Keratinocyte (primary cell): ENCODE results near the gene GPC5. TPM values are rescaled to one million over a fixed set of nuclear protein-coding genes. Genes with fewer than 3 reads are reported as not detected.

Experiments
- DNase-seq: peaks from one replicate; pipeline ENCODE4 v3.0.0-alpha.2; 2011; ENCODE audit warnings: low read depth, missing footprints, low spot score
- FAIRE-seq: peaks from 2 replicates; lab custom pipeline; 2011; peaks lifted over from hg19 to GRCh38; lab: Jason Lieb, UNC
- H2AFZ ChIP-seq: 2 replicates; pipeline ENCODE4 v1.6.0; 2012; ENCODE audit warnings: low read length, control low read depth, inconsistent platforms; ENCODE audit not compliant: control insufficient read depth
- H3K27ac ChIP-seq: 2 replicates; pipeline ENCODE4 v1.5.1; 2011; ENCODE audit warnings: low read length; ENCODE audit not compliant: control insufficient read depth, insufficient read depth
- H3K27me3 ChIP-seq: 3 replicates; pipeline ENCODE4 v1.6.0; 2011; ENCODE audit warnings: low read length; ENCODE audit not compliant: control insufficient read depth, insufficient read depth; ENCODE audit errors: extremely low read depth
- H3K36me3 ChIP-seq, 2 experiments: 2 replicates in 1 of 2; 3 replicates in 1 of 2; pipeline ENCODE4 v1.5.1; 2011; ENCODE audit warnings: low read length in 2 of 2, mild to moderate bottlenecking in 1 of 2; ENCODE audit not compliant: control insufficient read depth in 2 of 2, insufficient read depth in 2 of 2; ENCODE audit errors: extremely low read depth in 1 of 2
- H3K4me1 ChIP-seq: 3 replicates; pipeline ENCODE4 v1.5.1; 2011; ENCODE audit warnings: low read length; ENCODE audit not compliant: control insufficient read depth, insufficient read depth; ENCODE audit errors: extremely low read depth
- H3K4me2 ChIP-seq: 3 replicates; pipeline ENCODE4 v1.6.0; 2011; ENCODE audit warnings: low read depth, low read length; ENCODE audit not compliant: control insufficient read depth, insufficient read depth; ENCODE audit errors: extremely low read depth
- H3K4me3 ChIP-seq, 3 experiments: fragments of 200-600 bp in 1 of 3; sonication (generic) in 1 of 3; 2 replicates in 2 of 3; 3 replicates in 1 of 3; pipeline ENCODE4 v1.5.1; 2011 to 2016; ENCODE audit warnings: low read length in 3 of 3, mild to moderate bottlenecking in 3 of 3, control low read depth in 2 of 3, inconsistent platforms in 1 of 3, low read depth in 1 of 3, mixed read lengths in 1 of 3, mixed run types in 1 of 3, moderate library complexity in 1 of 3; ENCODE audit not compliant: control insufficient read depth in 2 of 3, insufficient read depth in 2 of 3; ENCODE audit errors: extremely low read depth in 1 of 3
- H3K79me2 ChIP-seq: 2 replicates; pipeline ENCODE4 v1.6.0; 2012; ENCODE audit warnings: low read length; ENCODE audit not compliant: control insufficient read depth, insufficient read depth
- H3K9ac ChIP-seq: 3 replicates; pipeline ENCODE4 v1.6.0; 2011; ENCODE audit warnings: low read length; ENCODE audit not compliant: control insufficient read depth, insufficient read depth; ENCODE audit errors: extremely low read depth
- H3K9me1 ChIP-seq: 3 replicates; pipeline ENCODE4 v1.6.0; 2011; ENCODE audit warnings: low read length; ENCODE audit not compliant: control insufficient read depth, insufficient read depth; ENCODE audit errors: extremely low read depth
- H3K9me3 ChIP-seq: 2 replicates; pipeline ENCODE4 v1.5.1; 2012; ENCODE audit warnings: low read depth, low read length; ENCODE audit not compliant: control insufficient read depth
- H4K20me1 ChIP-seq: 3 replicates; pipeline ENCODE4 v1.6.0; 2011; ENCODE audit warnings: low read length; ENCODE audit not compliant: control insufficient read depth, insufficient read depth; ENCODE audit errors: extremely low read depth
- CTCF ChIP-seq, 3 experiments: IDR thresholded peaks in 1 of 3; conservative IDR thresholded peaks in 1 of 3; optimal IDR thresholded peaks in 1 of 3; 2 replicates in 2 of 3; 3 replicates in 1 of 3; pipeline versions ENCODE3 to v1.5.1; 2011; ENCODE audit warnings: low read length in 3 of 3, mild to moderate bottlenecking in 3 of 3, moderate library complexity in 2 of 3, control low read depth in 1 of 3, inconsistent platforms in 1 of 3; ENCODE audit not compliant: insufficient read depth in 2 of 3; ENCODE audit errors: extremely low read depth in 1 of 3
- EZH2 ChIP-seq: IDR thresholded peaks from one replicate; pipeline ENCODE4 v1.6.1; 2012; ENCODE audit warnings: inconsistent platforms, mild to moderate bottlenecking, low read length, moderate library complexity
- dilution Hi-C: fragments of 300-500 bp; cut with MboI; formaldehyde crosslinking; loops from one replicate; pipeline ENCODE4 v1.7.0; 2020; ENCODE audit warnings: low sequenced_read_pairs; ENCODE audit not compliant: extremely low pct_ligation_motif_present
- polyA plus RNA-seq, 5 experiments: library from polyadenylated mRNA; depleted of rRNA in 3 of 5; stranded (reverse) in 3 of 5; stranded (forward) in 1 of 5; unstranded in 1 of 5; fragments of >200 nt; gene quantifications; 1 replicate in 1 of 5; 2 replicates in 3 of 5; 3 replicates in 1 of 5; pipeline versions ENCODE4 v1.2.1 to v1.2.3, GENCODE V29; 2011 to 2012; ENCODE audit warnings: missing spikeins in 2 of 5, low read depth in 1 of 5, low replicate concordance in 1 of 5

GPC5 gene
- polyA plus RNA-seq, 1 donor (not counting 4 experiments of a cell fraction or from before 2014, with no cell fraction given) = 0.10 TPM

- no peak for TF ChIP-seq EZH2
- no peak for TF ChIP-seq CTCF (optimal IDR thresholded peaks at IDR 0.05 in 1 of 3, IDR thresholded peaks at IDR 0.05 in 1 of 3, conservative IDR thresholded peaks at IDR 0.05 in 1 of 3; ENCODE audit: extremely low read depth in 1 of 3, insufficient read depth in 2 of 3, low read length in 3 of 3)
- no peak overlapping the region for H3K4me2 ChIP-seq
- H3K4me1 ChIP-seq = no peaks in the 10 kb centered on the region
- H3K9ac ChIP-seq = no peak overlapping the region
- no peaks in the 10 kb centered on the region for H3K27me3 ChIP-seq
- H4K20me1 ChIP-seq = no peaks in the 10 kb centered on the region
- no peak overlapping the region for H3K27ac ChIP-seq
- H3K36me3 ChIP-seq = no peaks in the 10 kb centered on the region
- H3K9me1 ChIP-seq = no peaks in the 10 kb centered on the region
- DNase-seq (no peak), FAIRE-seq (no peak)
- no peaks in the 10 kb centered on the region for H3K79me2 ChIP-seq
- H3K4me3 ChIP-seq = no peak overlapping the region
- dilution Hi-C loops = no loop called here
- H3K9me3 ChIP-seq = no peaks in the 10 kb centered on the region
- H2AFZ ChIP-seq = no peak overlapping the region
These were observed 991.8 kb downstream of the GPC5 start for GRCh38 chr13:92390217-92390616.

GRCh38 chr13:92403606-92404005 lies 1005.2 kb downstream of the GPC5 start:
- Histone ChIP-seq H4K20me1 (no peaks in the 10 kb centered on the region), H3K4me2 (no peak overlapping the region), H3K9ac (no peak overlapping the region), H2AFZ (no peak overlapping the region), H3K4me1 (no peaks in the 10 kb centered on the region), H3K9me1 (no peaks in the 10 kb centered on the region), H3K36me3 (no peaks in the 10 kb centered on the region), H3K4me3 (no peak overlapping the region), H3K27ac (no peak overlapping the region), H3K79me2 (no peaks in the 10 kb centered on the region), H3K9me3 (no peaks in the 10 kb centered on the region), H3K27me3 (no peaks in the 10 kb centered on the region)
- no peak for FAIRE-seq
- dilution Hi-C loops = no loop called here
- DNase-seq = no peak
- TF ChIP-seq CTCF (optimal IDR thresholded peaks at IDR 0.05 in 1 of 3, IDR thresholded peaks at IDR 0.05 in 1 of 3, conservative IDR thresholded peaks at IDR 0.05 in 1 of 3; ENCODE audit: extremely low read depth in 1 of 3, insufficient read depth in 2 of 3, low read length in 3 of 3) (no peak), EZH2 (no peak)
